ENCODE results near the gene SPPL2A.
A peak's percentile ranks its signal among the peaks of the same experiment; 100 is the strongest.

SPPL2A gene

GRCh38 chr15:50767332-50767861, 1.9 kb upstream of the SPPL2A start:
- H3K27ac ChIP-seq, result no peak overlapping the region
- no peak for TF ChIP-seq CTCF (conservative IDR thresholded peaks at IDR 0.05)
- no peak for TF ChIP-seq ZFX (IDR thresholded peaks at IDR 0.05)

- TF ChIP-seq ZFX (IDR thresholded peaks at IDR 0.05) (no peak), CTCF (conservative IDR thresholded peaks at IDR 0.05) (no peak)
- peak overlapping the region; percentile 87 for H3K27ac ChIP-seq
Observed at GRCh38 chr15:50764461-50765194, 878 bp downstream of the SPPL2A start.

GRCh38 chr15:50758712-50759205, 6.7 kb downstream of the SPPL2A start:
- H3K27ac ChIP-seq, result no peak overlapping the region
- TF ChIP-seq CTCF (conservative IDR thresholded peaks at IDR 0.05) (no peak), ZFX (IDR thresholded peaks at IDR 0.05) (no peak)

- TF ChIP-seq ZFX (IDR thresholded peaks at IDR 0.05), result no peak
- no peak for TF ChIP-seq CTCF (conservative IDR thresholded peaks at IDR 0.05)
- H3K27ac ChIP-seq, result no peak overlapping the region
Observed at GRCh38 chr15:50753463-50753862, 12.0 kb downstream of the SPPL2A start.

GRCh38 chr15:50751394-50751793, 14.1 kb downstream of the SPPL2A start:
- no peak overlapping the region for H3K27ac ChIP-seq
- no peak for TF ChIP-seq ZFX (IDR thresholded peaks at IDR 0.05)
- TF ChIP-seq CTCF (conservative IDR thresholded peaks at IDR 0.05), result no peak

- TF ChIP-seq CTCF (conservative IDR thresholded peaks at IDR 0.05), result no peak
- TF ChIP-seq ZFX (IDR thresholded peaks at IDR 0.05), result no peak
- H3K27ac ChIP-seq, result no peak overlapping the region
Observed at GRCh38 chr15:50750227-50750705, 15.2 kb downstream of the SPPL2A start.

GRCh38 chr15:50747523-50747922, 18.0 kb downstream of the SPPL2A start:
- TF ChIP-seq CTCF (conservative IDR thresholded peaks at IDR 0.05) (no peak), ZFX (IDR thresholded peaks at IDR 0.05) (no peak)
- no peak overlapping the region for H3K27ac ChIP-seq
